HCT116 (cell line): ENCODE data around the gene MOB3C.

ENCODE experiments used
- ELF1 ChIP-seq: IDR thresholded peaks from 2 replicates; pipeline ENCODE4 v1.6.1; 2012; ENCODE audit warnings: low read depth, borderline replicate concordance
- EZH2 ChIP-seq: fragments of 200-600 bp; sonication (generic); IDR thresholded peaks from 2 replicates; pipeline ENCODE4 v1.6.1; 2017; ENCODE audit warnings: antibody characterized with exemption, mixed run types
- EZH2phosphoT487 ChIP-seq: fragments of 200-600 bp; IDR thresholded peaks from 2 replicates; pipeline ENCODE4 v1.6.1; 2018; ENCODE audit warnings: antibody characterized with exemption, borderline replicate concordance
- JUND ChIP-seq: IDR thresholded peaks from 2 replicates; pipeline ENCODE4 v1.6.1; 2012
- POLR2A ChIP-seq: IDR thresholded peaks from 2 replicates; pipeline ENCODE4 v1.7.0; 2011; ENCODE audit warnings: borderline replicate concordance; ENCODE audit not compliant: insufficient read depth, insufficient read length; ENCODE audit errors: extremely low read depth
- POLR2AphosphoS5 ChIP-seq: IDR thresholded peaks from 2 replicates; pipeline ENCODE4 v1.6.1; 2011; ENCODE audit warnings: mild to moderate bottlenecking, low read depth, low read length, moderate library complexity
- SIN3A ChIP-seq: IDR thresholded peaks from 2 replicates; pipeline ENCODE4 v1.6.1; 2012; ENCODE audit warnings: low read depth
- YY1 ChIP-seq: IDR thresholded peaks from 2 replicates; pipeline ENCODE4 v1.6.1; 2011; ENCODE audit warnings: low read length, low read depth, moderate library complexity, mild to moderate bottlenecking; ENCODE audit not compliant: insufficient replicate concordance; ENCODE audit errors: extremely low read depth
- ZFX ChIP-seq: fragments of 450-650 bp; IDR thresholded peaks from 2 replicates; pipeline ENCODE4 v1.6.1; 2017
- TF ChIP-seq, protein P1 (sequence below), 3 experiments: fragments of 200-600 bp in 1 of 3; sonication (generic) in 1 of 3; IDR thresholded peaks in 2 of 3; conservative IDR thresholded peaks in 1 of 3; 2 replicates each; pipeline ENCODE4 v1.5.1; 2012 to 2017; ENCODE audit warnings: low read depth in 2 of 3, low read length in 2 of 3, antibody characterized with exemption in 1 of 3, borderline replicate concordance in 1 of 3, control low read depth in 1 of 3, mild to moderate bottlenecking in 1 of 3, mixed read lengths in 1 of 3, mixed run types in 1 of 3, moderate library complexity in 1 of 3; ENCODE audit not compliant: insufficient read depth in 1 of 3
- TF ChIP-seq, protein P2 (sequence below): IDR thresholded peaks from 2 replicates; pipeline ENCODE4 v1.6.1; 2012
- TF ChIP-seq, protein P3 (sequence below): IDR thresholded peaks from 2 replicates; pipeline ENCODE4 v1.6.1; 2012; ENCODE audit warnings: low read depth
- TF ChIP-seq, protein P4 (sequence below): IDR thresholded peaks from 2 replicates; pipeline ENCODE4 v1.6.1; 2011; ENCODE audit warnings: mild to moderate bottlenecking, low read length, moderate library complexity; ENCODE audit not compliant: insufficient replicate concordance; ENCODE audit errors: extremely low read depth

DNA sequence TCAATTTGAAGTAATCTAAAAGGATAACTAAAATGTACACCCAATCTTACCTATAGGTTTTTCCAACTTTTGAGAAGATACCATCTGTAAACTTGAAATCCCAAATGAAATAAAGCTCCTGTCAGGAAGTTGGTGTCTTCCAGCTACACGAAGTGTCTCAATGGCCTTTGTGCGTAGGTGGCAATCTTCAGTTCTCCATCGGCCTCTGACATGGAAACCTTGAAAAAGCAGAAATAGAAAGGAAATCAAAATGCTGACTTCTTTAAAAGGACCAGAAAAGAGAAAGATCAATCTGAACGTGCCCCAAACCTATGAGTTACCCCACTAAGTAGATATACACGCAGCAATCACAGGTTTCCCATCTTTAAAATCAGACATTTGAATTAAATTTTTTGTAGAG lies 22.5 kb downstream of the MOB3C start:
- TF ChIP-seq POLR2A (no peak), EZH2phosphoT487 (no peak), EZH2 (no peak), SIN3A (no peak), ZFX (no peak), YY1 (no peak), ELF1 (no peak), POLR2AphosphoS5 (no peak), JUND (no peak)
- TF ChIP-seq, protein P1, sequence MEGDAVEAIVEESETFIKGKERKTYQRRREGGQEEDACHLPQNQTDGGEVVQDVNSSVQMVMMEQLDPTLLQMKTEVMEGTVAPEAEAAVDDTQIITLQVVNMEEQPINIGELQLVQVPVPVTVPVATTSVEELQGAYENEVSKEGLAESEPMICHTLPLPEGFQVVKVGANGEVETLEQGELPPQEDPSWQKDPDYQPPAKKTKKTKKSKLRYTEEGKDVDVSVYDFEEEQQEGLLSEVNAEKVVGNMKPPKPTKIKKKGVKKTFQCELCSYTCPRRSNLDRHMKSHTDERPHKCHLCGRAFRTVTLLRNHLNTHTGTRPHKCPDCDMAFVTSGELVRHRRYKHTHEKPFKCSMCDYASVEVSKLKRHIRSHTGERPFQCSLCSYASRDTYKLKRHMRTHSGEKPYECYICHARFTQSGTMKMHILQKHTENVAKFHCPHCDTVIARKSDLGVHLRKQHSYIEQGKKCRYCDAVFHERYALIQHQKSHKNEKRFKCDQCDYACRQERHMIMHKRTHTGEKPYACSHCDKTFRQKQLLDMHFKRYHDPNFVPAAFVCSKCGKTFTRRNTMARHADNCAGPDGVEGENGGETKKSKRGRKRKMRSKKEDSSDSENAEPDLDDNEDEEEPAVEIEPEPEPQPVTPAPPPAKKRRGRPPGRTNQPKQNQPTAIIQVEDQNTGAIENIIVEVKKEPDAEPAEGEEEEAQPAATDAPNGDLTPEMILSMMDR (IDR thresholded peaks at IDR 0.05 in 2 of 3, conservative IDR thresholded peaks at IDR 0.05 in 1 of 3; ENCODE audit: borderline replicate concordance in 1 of 3, insufficient read depth in 1 of 3, low read depth in 2 of 3, low read length in 2 of 3): no peak
- TF ChIP-seq, protein P2, sequence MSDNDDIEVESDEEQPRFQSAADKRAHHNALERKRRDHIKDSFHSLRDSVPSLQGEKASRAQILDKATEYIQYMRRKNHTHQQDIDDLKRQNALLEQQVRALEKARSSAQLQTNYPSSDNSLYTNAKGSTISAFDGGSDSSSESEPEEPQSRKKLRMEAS: no peak
- TF ChIP-seq, protein P3, sequence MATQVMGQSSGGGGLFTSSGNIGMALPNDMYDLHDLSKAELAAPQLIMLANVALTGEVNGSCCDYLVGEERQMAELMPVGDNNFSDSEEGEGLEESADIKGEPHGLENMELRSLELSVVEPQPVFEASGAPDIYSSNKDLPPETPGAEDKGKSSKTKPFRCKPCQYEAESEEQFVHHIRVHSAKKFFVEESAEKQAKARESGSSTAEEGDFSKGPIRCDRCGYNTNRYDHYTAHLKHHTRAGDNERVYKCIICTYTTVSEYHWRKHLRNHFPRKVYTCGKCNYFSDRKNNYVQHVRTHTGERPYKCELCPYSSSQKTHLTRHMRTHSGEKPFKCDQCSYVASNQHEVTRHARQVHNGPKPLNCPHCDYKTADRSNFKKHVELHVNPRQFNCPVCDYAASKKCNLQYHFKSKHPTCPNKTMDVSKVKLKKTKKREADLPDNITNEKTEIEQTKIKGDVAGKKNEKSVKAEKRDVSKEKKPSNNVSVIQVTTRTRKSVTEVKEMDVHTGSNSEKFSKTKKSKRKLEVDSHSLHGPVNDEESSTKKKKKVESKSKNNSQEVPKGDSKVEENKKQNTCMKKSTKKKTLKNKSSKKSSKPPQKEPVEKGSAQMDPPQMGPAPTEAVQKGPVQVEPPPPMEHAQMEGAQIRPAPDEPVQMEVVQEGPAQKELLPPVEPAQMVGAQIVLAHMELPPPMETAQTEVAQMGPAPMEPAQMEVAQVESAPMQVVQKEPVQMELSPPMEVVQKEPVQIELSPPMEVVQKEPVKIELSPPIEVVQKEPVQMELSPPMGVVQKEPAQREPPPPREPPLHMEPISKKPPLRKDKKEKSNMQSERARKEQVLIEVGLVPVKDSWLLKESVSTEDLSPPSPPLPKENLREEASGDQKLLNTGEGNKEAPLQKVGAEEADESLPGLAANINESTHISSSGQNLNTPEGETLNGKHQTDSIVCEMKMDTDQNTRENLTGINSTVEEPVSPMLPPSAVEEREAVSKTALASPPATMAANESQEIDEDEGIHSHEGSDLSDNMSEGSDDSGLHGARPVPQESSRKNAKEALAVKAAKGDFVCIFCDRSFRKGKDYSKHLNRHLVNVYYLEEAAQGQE: no peak
- TF ChIP-seq, protein P4, sequence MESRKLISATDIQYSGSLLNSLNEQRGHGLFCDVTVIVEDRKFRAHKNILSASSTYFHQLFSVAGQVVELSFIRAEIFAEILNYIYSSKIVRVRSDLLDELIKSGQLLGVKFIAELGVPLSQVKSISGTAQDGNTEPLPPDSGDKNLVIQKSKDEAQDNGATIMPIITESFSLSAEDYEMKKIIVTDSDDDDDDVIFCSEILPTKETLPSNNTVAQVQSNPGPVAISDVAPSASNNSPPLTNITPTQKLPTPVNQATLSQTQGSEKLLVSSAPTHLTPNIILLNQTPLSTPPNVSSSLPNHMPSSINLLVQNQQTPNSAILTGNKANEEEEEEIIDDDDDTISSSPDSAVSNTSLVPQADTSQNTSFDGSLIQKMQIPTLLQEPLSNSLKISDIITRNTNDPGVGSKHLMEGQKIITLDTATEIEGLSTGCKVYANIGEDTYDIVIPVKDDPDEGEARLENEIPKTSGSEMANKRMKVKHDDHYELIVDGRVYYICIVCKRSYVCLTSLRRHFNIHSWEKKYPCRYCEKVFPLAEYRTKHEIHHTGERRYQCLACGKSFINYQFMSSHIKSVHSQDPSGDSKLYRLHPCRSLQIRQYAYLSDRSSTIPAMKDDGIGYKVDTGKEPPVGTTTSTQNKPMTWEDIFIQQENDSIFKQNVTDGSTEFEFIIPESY: no peak
